VCaP (cell line): Measurements from ENCODE around the gene LDHD.
A peak's percentile ranks its signal among the peaks of the same experiment; 100 is the strongest.

Experiments
- H3K27ac ChIP-seq: fragments of 450-650 bp; 2 replicates; pipeline ENCODE4 v1.5.1; 2017
- CTCF ChIP-seq: fragments of 450-650 bp; conservative IDR thresholded peaks from 2 replicates; pipeline ENCODE4 v1.5.1; 2017; ENCODE audit warnings: mild to moderate bottlenecking, moderate library complexity

Gene LDHD

GRCh38 chr16:75102595-75102994 is 14.0 kb downstream of the LDHD start:
- no peak for TF ChIP-seq CTCF
- H3K27ac ChIP-seq, result no peak overlapping the region

DNA sequence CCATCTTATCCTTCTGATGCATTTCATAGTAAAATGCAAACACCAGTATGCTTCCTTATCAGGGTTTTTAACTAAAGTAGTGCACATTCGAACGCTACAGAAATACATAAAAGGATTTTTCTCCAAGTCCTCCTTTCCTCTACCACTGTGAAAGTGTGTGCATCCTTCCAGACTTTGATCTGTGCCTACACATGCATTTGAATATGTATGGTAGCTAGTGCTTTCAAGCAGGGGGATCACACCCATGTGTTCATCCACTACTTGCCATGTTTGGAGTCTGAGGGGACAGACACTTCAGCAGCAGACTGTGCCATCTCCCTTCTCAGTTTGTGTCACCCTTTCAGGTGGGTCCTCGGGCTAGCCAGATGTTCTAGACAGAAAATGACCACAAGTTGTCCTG is 14.9 kb downstream of the LDHD start:
- no peak overlapping the region for H3K27ac ChIP-seq

GRCh38 chr16:75100603-75100990 is 16.0 kb downstream of the LDHD start:
- no peak overlapping the region for H3K27ac ChIP-seq

More for the DNA sequence above, 14.9 kb downstream of the LDHD start:
- TF ChIP-seq CTCF, result no peak

DNA sequence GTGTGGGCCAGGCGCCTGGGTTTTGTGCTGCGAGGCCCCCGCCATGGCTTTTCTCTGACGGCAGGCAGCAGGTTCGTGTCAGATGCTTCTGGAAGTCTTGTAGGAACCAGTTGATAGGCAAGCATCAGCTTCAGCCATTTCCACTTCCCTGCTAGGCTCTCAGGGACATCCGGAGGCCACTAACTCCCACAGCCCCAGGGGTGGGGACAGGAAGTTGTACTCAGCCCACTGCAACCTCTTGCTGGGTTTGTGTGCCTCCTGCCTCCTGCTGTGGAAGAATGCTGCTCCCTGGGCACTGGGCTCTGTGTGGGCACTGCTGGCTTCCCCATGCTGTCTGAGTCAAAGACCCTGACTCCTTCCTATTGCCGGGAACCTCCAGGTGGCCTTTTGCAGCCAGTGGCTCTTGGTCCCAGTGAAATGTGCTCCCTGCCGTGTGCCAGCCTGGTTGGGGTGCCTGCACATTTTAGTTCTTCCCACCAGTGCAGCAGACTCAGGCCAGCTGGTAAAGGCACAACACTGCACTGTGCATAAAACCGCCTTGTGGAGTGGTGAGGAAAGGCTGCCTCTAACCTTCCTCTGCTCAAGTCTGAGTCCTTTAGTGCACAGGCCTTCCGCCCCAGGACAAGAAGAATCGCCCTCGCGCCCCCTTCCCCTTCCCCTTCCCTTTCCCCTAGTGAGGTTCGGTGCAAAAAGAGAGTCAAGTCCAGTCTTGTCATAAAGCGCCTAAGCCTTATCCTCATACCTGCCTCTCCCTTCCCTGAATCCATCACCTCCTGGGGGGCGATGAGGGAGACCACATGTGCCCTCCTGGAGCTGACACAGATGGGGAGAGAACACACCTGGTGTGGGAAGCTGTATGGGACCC is 16.6 kb downstream of the LDHD start:
- H3K27ac ChIP-seq, result no peak overlapping the region
- TF ChIP-seq CTCF, result no peak

More at GRCh38 chr16:75100603-75100990, 16.0 kb downstream of the LDHD start:
- TF ChIP-seq CTCF, result no peak

DNA sequence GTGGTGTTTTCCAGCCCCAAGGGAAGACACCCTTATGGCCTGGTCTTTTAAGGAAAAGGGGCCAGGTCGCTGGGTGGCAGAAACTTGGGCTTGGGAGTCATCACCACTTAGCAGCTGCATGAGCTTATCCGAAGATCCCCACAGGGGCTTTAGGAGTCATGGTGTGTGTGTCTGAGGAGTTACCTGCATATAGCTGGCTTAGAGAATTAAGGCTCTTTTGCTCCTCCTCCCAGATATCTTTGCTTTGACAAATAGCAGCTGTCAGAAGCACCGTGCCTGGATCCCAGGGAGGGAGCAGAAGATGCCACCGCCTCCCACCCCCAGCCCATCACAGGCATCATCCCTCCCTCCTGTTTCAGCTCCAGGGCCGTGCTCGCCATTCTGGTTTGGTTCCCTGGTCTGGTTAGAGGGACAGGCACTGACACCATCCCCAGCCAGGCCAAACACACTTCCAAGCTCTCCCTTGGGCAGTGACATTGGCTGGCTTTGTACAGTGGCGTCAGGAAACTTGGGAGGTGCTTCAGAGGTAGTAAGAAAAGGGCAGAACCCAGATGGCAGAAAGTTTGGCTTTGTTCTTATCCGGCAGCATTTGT is 17.4 kb downstream of the LDHD start:
- TF ChIP-seq CTCF, result no peak
- H3K27ac ChIP-seq, result no peak overlapping the region

GRCh38 chr16:75097941-75098901 is 18.4 kb downstream of the LDHD start:
- no peak for TF ChIP-seq CTCF
- peak overlapping the region; percentile 88; the same call in 1 of the 2 replicates for H3K27ac ChIP-seq
